Activated CD4-positive, alpha-beta T cell treated with anti-CD3 and anti-CD28 coated beads for 24 hours (primary cell): ENCODE results near the gene HBEGF.

ENCODE experiments used
- DNase-seq, 2 donors: peaks; one replicate each; pipeline ENCODE4 v3.0.0-alpha.2; 2020; ENCODE audit warnings: low read depth in 2 of 2

HBEGF gene

GRCh38 chr5:140302786-140303639, 43.4 kb downstream of the HBEGF start, which contains the start of gene PFDN1:
TSS of gene PFDN1 (minus strand) at chr5:140303101. CDS start at chr5:140303073, 28 bp downstream.
- DNase-seq = peak; percentile 81 to 85

GRCh38 chr5:140301136-140301535, 45.3 kb downstream of the HBEGF start:
- no peak for DNase-seq

- no peak for DNase-seq
These were observed 47.3 kb downstream of the HBEGF start for GRCh38 chr5:140299056-140299455.

GRCh38 chr5:140298183-140298601, 48.2 kb downstream of the HBEGF start:
- DNase-seq = no peak

GRCh38 chr5:140297283-140297682, 49.1 kb downstream of the HBEGF start:
- no peak for DNase-seq

GRCh38 chr5:140296289-140296688, 50.1 kb downstream of the HBEGF start:
- no peak for DNase-seq

GRCh38 chr5:140295414-140295813, 51.0 kb downstream of the HBEGF start:
- DNase-seq = no peak

GRCh38 chr5:140294753-140295152, 51.6 kb downstream of the HBEGF start:
- DNase-seq = no peak

GRCh38 chr5:140293849-140294100, 52.6 kb downstream of the HBEGF start:
- DNase-seq = no peak

GRCh38 chr5:140293091-140293848, 53.1 kb downstream of the HBEGF start:
- DNase-seq = no peak

- no peak for DNase-seq
These were observed 54.0 kb downstream of the HBEGF start for GRCh38 chr5:140292212-140293036.

GRCh38 chr5:140287801-140288521, 58.4 kb downstream of the HBEGF start:
- DNase-seq = no peak

GRCh38 chr5:140286424-140286823, 60.0 kb downstream of the HBEGF start:
- no peak for DNase-seq

- DNase-seq = no peak
These were observed 62.4 kb downstream of the HBEGF start for GRCh38 chr5:140284013-140284412.
